Thyroid gland (tissue), 4 donors: ENCODE measurements around the gene CDKN3.

Source experiments
- CTCF ChIP-seq, 6 experiments: fragments of 200-600 bp in 3 of 6; fragments of 450-650 bp in 3 of 6; sonication (generic) in 3 of 6; IDR thresholded peaks; one replicate each; pipeline ENCODE4 v1.5.1; 2016 to 2019; ENCODE audit warnings: antibody characterized with exemption in 6 of 6, mild to moderate bottlenecking in 2 of 6, inconsistent platforms in 1 of 6, moderate library complexity in 1 of 6
- POLR2A ChIP-seq, 2 donors: fragments of 450-650 bp; IDR thresholded peaks; one replicate each; pipeline ENCODE4 v1.6.1; 2017; ENCODE audit warnings: antibody characterized with exemption in 2 of 2, mild to moderate bottlenecking in 2 of 2, moderate library complexity in 1 of 2

- no peak for TF ChIP-seq POLR2A (IDR thresholded peaks at IDR 0.05)
- peak in 3 of 6 experiments; percentile 15 to 59 (median 42) for TF ChIP-seq CTCF (IDR thresholded peaks at IDR 0.05)
Measured at GRCh38 chr14:54420478-54421142, 23.8 kb downstream of the CDKN3 start.
